HepG2 (cell line): ENCODE measurements around the gene COX4I2. TPM values are rescaled to one million over a fixed set of nuclear protein-coding genes. Genes with fewer than 3 reads are reported as not detected.

ENCODE experiments used
- AGO1 ChIP-seq: fragments of 200-400 bp; formaldehyde crosslinking; IDR thresholded peaks from 2 replicates; pipeline ENCODE4 v1.6.1; 2017; ENCODE audit warnings: mild to moderate bottlenecking, low read depth, low read length, moderate library complexity; ENCODE audit not compliant: poor library complexity, severe bottlenecking
- JUND ChIP-seq: sonication (generic); formaldehyde crosslinking; IDR thresholded peaks from 2 replicates; pipeline ENCODE4 v1.8.0; 2022; ENCODE audit warnings: mild to moderate bottlenecking, missing genetic modification reagents
- MXI1 ChIP-seq: IDR thresholded peaks from 3 replicates; pipeline ENCODE4 v1.6.1; 2012; ENCODE audit warnings: low read depth, low read length, inconsistent platforms, borderline replicate concordance
- NR2F6 ChIP-seq, 2 experiments: IDR thresholded peaks; 2 replicates each; pipeline ENCODE4 v1.6.1; 2016; ENCODE audit warnings: antibody characterized with exemption in 1 of 2, mild to moderate bottlenecking in 1 of 2
- RAD21 ChIP-seq: fragments of 450-650 bp; formaldehyde crosslinking; IDR thresholded peaks from 2 replicates; pipeline ENCODE4 v1.5.0; 2020; ENCODE audit warnings: mild to moderate bottlenecking
- RBFOX2 ChIP-seq: fragments of 200-400 bp; formaldehyde crosslinking; IDR thresholded peaks from 2 replicates; pipeline ENCODE4 v1.6.1; 2017; ENCODE audit warnings: low read depth, mild to moderate bottlenecking, low read length
- SP5 ChIP-seq: IDR thresholded peaks from 2 replicates; pipeline ENCODE4 v1.6.1; 2016; ENCODE audit warnings: low read depth, borderline replicate concordance
- ZNF546 ChIP-seq: sonication (generic); formaldehyde crosslinking; conservative IDR thresholded peaks from 2 replicates; pipeline ENCODE4 v1.8.1; 2023; ENCODE audit warnings: mild to moderate bottlenecking, missing genetic modification reagents
- ZNF703 ChIP-seq: sonication (generic); formaldehyde crosslinking; IDR thresholded peaks from 2 replicates; pipeline ENCODE4 v1.5.1; 2020; ENCODE audit warnings: missing genetic modification reagents, mild to moderate bottlenecking, moderate library complexity, borderline replicate concordance
- ZNF773 ChIP-seq: sonication (generic); formaldehyde crosslinking; IDR thresholded peaks from 2 replicates; pipeline ENCODE4 v1.4.0; 2020; ENCODE audit warnings: missing genetic modification reagents, borderline replicate concordance
- polyA plus RNA-seq, 8 experiments: library from polyadenylated mRNA; depleted of rRNA in 3 of 8; stranded (reverse) in 7 of 8; unstranded in 1 of 8; fragments of >200 nt; fragmentation: Illumina TruSeq in 4 of 8; extraction: Trizol in 4 of 8; gene quantifications; 2 replicates each; pipeline versions ENCODE4 v1.2.1 to v1.2.3, GENCODE V29; 2011 to 2016; ENCODE audit warnings: low read depth in 4 of 8, missing spikeins in 1 of 8, mixed read lengths in 1 of 8; ENCODE audit not compliant: insufficient read depth in 1 of 8
- total RNA-seq, 5 experiments: library from RNA; depleted of rRNA; stranded (reverse); fragments of >200 nt; fragmentation: Illumina TruSeq; extraction: Trizol; gene quantifications; 2 replicates each; pipeline ENCODE4 v1.2.3, GENCODE V29; 2016; ENCODE audit warnings: low read depth in 1 of 5
- TF ChIP-seq, protein P1 (sequence below): sonication (generic); formaldehyde crosslinking; IDR thresholded peaks from 2 replicates; pipeline ENCODE4 v1.8.0; 2022; ENCODE audit warnings: low read depth, missing genetic modification reagents
- TF ChIP-seq, protein P2 (sequence below): sonication (generic); formaldehyde crosslinking; IDR thresholded peaks from 2 replicates; pipeline ENCODE4 v1.4.0; 2020; ENCODE audit warnings: missing genetic modification reagents, borderline replicate concordance
- TF ChIP-seq, protein P3 (sequence below): sonication (generic); formaldehyde crosslinking; IDR thresholded peaks from 2 replicates; pipeline ENCODE4 v1.9.0; 2021; ENCODE audit warnings: missing genetic modification reagents, mild to moderate bottlenecking, borderline replicate concordance
- TF ChIP-seq, protein P4 (sequence below): IDR thresholded peaks from 2 replicates; pipeline ENCODE4 v1.6.1; 2016; ENCODE audit warnings: low read depth, borderline replicate concordance
- TF ChIP-seq, protein P5 (sequence below): sonication (generic); formaldehyde crosslinking; IDR thresholded peaks from 2 replicates; pipeline ENCODE4 v1.4.0; 2020; ENCODE audit warnings: missing genetic modification reagents
- TF ChIP-seq, protein P6 (sequence below): IDR thresholded peaks from 2 replicates; pipeline ENCODE4 v1.6.1; 2016; ENCODE audit warnings: mild to moderate bottlenecking

The COX4I2 gene
- total and polyA plus RNA-seq, 2 of the 13 experiments (the other 11 are each of a cell fraction or from before 2014, with no cell fraction given): 1.1 TPM; not detected in 1

DNA sequence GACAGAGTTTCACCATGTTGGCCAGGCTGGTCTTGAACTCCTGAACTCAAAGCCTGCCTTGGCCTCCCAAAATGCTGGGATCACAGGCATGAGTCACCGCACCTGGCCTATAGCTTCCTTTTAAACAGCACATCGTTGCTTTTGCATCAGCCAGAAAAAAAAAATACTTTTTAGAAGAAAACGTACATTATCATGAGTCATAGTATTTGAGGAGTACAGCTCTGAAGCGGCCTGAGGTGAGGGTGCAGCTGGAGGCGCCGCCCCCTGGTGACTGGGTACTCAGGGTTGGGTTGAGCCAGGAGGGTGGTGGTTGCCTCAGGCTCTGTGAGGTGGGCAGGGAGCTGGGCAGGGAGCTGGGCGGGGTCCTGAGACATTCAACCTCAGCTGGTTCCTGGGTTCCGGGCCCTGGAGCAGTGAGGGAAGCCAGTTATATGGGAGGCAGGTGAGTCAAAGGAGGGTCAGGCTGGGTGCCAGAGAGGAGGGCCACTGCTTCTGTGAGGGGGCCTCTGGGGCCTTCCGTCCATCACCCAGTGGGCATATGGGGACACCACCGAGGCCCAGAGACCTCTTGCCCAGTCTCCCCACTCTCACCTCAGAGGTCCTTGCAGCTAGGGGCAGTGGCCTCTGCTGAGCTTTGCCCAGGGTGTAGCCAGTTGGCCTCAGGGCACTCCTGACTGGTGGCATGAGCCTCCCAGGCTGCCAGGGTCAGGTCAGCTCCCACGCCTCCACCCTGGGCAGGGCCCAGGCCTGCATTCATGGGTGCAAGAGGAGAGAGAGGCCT is 44.3 kb upstream of the COX4I2 start (continued):
- TF ChIP-seq MXI1 (peak; percentile 47; the same call in 1 of the 3 replicates), JUND (peak; percentile 82; the same call in 1 of the 2 replicates), ZNF546 (peak; percentile 73; the same call in 1 of the 2 replicates), NR2F6 (IDR thresholded peaks at IDR 0.05) (no peak), NR2F6 (CRISPR knock-in tag; IDR thresholded peaks at IDR 0.05) (peak; percentile 72), SP5 (CRISPR knock-in tag) (peak; percentile 64; the same call in 1 of the 2 replicates), RAD21 (CRISPR knock-in tag) (peak; percentile 38; the same call in 1 of the 2 replicates), AGO1 (peak; percentile 82), ZNF703 (CRISPR knock-in tag) (no peak), RBFOX2 (peak; percentile 52; the same call in 1 of the 2 replicates), ZNF773 (CRISPR knock-in tag) (no peak)
- TF ChIP-seq, protein P1, sequence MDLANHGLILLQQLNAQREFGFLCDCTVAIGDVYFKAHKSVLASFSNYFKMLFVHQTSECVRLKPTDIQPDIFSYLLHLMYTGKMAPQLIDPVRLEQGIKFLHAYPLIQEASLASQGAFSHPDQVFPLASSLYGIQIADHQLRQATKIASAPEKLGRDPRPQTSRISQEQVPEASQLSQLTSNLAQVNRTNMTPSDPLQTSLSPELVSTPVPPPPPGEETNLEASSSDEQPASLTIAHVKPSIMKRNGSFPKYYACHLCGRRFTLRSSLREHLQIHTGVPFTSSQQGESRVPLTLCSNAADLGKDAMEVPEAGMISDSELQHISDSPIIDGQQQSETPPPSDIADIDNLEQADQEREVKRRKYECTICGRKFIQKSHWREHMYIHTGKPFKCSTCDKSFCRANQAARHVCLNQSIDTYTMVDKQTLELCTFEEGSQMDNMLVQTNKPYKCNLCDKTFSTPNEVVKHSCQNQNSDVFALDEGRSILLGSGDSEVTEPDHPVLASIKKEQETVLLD (CRISPR knock-in tag): 0 out of 2 replicates have a peak, but pooled peaks have one; percentile 0
- TF ChIP-seq, protein P2, sequence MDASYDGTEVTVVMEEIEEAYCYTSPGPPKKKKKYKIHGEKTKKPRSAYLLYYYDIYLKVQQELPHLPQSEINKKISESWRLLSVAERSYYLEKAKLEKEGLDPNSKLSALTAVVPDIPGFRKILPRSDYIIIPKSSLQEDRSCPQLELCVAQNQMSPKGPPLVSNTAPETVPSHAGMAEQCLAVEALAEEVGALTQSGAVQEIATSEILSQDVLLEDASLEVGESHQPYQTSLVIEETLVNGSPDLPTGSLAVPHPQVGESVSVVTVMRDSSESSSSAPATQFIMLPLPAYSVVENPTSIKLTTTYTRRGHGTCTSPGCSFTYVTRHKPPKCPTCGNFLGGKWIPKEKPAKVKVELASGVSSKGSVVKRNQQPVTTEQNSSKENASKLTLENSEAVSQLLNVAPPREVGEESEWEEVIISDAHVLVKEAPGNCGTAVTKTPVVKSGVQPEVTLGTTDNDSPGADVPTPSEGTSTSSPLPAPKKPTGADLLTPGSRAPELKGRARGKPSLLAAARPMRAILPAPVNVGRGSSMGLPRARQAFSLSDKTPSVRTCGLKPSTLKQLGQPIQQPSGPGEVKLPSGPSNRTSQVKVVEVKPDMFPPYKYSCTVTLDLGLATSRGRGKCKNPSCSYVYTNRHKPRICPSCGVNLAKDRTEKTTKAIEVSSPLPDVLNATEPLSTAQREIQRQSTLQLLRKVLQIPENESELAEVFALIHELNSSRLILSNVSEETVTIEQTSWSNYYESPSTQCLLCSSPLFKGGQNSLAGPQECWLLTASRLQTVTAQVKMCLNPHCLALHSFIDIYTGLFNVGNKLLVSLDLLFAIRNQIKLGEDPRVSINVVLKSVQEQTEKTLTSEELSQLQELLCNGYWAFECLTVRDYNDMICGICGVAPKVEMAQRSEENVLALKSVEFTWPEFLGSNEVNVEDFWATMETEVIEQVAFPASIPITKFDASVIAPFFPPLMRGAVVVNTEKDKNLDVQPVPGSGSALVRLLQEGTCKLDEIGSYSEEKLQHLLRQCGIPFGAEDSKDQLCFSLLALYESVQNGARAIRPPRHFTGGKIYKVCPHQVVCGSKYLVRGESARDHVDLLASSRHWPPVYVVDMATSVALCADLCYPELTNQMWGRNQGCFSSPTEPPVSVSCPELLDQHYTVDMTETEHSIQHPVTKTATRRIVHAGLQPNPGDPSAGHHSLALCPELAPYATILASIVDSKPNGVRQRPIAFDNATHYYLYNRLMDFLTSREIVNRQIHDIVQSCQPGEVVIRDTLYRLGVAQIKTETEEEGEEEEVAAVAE (CRISPR knock-in tag): peak; percentile 37; the same call in 1 of the 2 replicates
- TF ChIP-seq, protein P3, sequence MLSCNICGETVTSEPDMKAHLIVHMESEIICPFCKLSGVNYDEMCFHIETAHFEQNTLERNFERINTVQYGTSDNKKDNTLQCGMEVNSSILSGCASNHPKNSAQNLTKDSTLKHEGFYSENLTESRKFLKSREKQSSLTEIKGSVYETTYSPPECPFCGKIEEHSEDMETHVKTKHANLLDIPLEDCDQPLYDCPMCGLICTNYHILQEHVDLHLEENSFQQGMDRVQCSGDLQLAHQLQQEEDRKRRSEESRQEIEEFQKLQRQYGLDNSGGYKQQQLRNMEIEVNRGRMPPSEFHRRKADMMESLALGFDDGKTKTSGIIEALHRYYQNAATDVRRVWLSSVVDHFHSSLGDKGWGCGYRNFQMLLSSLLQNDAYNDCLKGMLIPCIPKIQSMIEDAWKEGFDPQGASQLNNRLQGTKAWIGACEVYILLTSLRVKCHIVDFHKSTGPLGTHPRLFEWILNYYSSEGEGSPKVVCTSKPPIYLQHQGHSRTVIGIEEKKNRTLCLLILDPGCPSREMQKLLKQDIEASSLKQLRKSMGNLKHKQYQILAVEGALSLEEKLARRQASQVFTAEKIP: no peak
- TF ChIP-seq, protein P4, sequence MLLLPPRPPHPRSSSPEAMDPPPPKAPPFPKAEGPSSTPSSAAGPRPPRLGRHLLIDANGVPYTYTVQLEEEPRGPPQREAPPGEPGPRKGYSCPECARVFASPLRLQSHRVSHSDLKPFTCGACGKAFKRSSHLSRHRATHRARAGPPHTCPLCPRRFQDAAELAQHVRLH (CRISPR knock-in tag): peak; percentile 38; the same call in 1 of the 2 replicates
- TF ChIP-seq, protein P5, sequence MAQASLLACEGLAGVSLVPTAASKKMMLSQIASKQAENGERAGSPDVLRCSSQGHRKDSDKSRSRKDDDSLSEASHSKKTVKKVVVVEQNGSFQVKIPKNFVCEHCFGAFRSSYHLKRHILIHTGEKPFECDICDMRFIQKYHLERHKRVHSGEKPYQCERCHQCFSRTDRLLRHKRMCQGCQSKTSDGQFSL (CRISPR knock-in tag): no peak
- TF ChIP-seq, protein P6, sequence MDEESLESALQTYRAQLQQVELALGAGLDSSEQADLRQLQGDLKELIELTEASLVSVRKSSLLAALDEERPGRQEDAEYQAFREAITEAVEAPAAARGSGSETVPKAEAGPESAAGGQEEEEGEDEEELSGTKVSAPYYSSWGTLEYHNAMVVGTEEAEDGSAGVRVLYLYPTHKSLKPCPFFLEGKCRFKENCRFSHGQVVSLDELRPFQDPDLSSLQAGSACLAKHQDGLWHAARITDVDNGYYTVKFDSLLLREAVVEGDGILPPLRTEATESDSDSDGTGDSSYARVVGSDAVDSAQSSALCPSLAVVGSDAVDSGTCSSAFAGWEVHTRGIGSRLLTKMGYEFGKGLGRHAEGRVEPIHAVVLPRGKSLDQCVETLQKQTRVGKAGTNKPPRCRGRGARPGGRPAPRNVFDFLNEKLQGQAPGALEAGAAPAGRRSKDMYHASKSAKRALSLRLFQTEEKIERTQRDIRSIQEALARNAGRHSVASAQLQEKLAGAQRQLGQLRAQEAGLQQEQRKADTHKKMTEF (CRISPR knock-in tag): peak; percentile 77
